ENCODE data around the gene SLC9A3. TPM values are rescaled to one million over a fixed set of nuclear protein-coding genes. Genes with fewer than 3 reads are reported as not detected.

Gene SLC9A3
- total RNA-seq, 1 donor = 1.8 TPM

DNA sequence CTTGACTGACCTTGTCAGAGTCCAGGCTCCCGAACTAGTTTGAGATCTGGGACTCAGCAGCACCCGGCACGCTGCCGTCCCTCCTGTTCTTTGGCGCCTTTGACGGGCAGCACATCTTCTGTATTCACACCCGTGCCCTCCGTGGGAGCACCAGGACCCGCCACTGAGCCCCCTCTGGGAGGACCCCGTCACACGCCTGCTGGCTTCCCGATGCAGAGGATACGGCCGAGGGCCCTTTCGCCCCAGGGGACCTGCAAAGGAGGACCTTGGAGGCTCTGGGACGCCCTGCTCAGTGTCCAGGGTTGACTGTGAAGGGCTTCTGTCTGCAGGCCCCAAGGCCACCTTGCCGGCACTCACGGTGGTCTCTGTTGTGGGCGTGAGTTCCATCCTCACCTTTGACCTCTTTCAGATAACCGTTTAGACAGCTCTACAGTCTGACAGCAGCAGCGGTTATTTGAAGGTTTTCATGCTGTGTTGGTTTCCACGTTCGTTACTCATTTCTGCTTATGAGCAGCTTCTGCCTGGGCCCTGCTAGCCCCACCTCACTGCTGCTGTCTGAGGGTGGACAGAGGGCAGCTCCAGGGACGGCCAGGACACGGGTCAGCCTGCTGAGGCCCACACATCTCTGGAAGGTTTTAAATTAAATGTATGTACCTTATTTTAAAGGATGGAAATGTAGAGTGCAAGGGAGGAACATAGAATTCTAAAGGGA is 93.9 kb downstream of the SLC9A3 start:
- H3K4me3 ChIP-seq (ENCODE audit: low read depth, low read length) = no peak overlapping the region
- DNase-seq (ENCODE audit: low read depth) = no peak
- TF ChIP-seq, protein P1, sequence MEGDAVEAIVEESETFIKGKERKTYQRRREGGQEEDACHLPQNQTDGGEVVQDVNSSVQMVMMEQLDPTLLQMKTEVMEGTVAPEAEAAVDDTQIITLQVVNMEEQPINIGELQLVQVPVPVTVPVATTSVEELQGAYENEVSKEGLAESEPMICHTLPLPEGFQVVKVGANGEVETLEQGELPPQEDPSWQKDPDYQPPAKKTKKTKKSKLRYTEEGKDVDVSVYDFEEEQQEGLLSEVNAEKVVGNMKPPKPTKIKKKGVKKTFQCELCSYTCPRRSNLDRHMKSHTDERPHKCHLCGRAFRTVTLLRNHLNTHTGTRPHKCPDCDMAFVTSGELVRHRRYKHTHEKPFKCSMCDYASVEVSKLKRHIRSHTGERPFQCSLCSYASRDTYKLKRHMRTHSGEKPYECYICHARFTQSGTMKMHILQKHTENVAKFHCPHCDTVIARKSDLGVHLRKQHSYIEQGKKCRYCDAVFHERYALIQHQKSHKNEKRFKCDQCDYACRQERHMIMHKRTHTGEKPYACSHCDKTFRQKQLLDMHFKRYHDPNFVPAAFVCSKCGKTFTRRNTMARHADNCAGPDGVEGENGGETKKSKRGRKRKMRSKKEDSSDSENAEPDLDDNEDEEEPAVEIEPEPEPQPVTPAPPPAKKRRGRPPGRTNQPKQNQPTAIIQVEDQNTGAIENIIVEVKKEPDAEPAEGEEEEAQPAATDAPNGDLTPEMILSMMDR (IDR thresholded peaks at IDR 0.05; ENCODE audit: insufficient read depth, low read length) = no peak

- peak; percentile 80 for DNase-seq (ENCODE audit: low read depth)
- no peak overlapping the region for H3K4me3 ChIP-seq (ENCODE audit: low read depth, low read length)
- TF ChIP-seq, protein P1 (IDR thresholded peaks at IDR 0.05; ENCODE audit: insufficient read depth, low read length) = no peak
Measured at GRCh38 chr5:429453-430188, 94.6 kb downstream of the SLC9A3 start.

- no peak overlapping the region for H3K4me3 ChIP-seq (ENCODE audit: low read depth, low read length)
- no peak for DNase-seq (ENCODE audit: low read depth)
- TF ChIP-seq, protein P1 (IDR thresholded peaks at IDR 0.05; ENCODE audit: insufficient read depth, low read length) = no peak
Measured at GRCh38 chr5:428754-429452, 95.3 kb downstream of the SLC9A3 start.

GRCh38 chr5:428219-428618 is 96.0 kb downstream of the SLC9A3 start:
- TF ChIP-seq, protein P1 (IDR thresholded peaks at IDR 0.05; ENCODE audit: insufficient read depth, low read length) = no peak
- no peak overlapping the region for H3K4me3 ChIP-seq (ENCODE audit: low read depth, low read length)
- DNase-seq (ENCODE audit: low read depth) = no peak

- no peak for DNase-seq (ENCODE audit: low read depth)
- TF ChIP-seq, protein P1 (IDR thresholded peaks at IDR 0.05; ENCODE audit: insufficient read depth, low read length) = no peak
- no peak overlapping the region for H3K4me3 ChIP-seq (ENCODE audit: low read depth, low read length)
Measured at GRCh38 chr5:427415-428087, 96.7 kb downstream of the SLC9A3 start.

DNA sequence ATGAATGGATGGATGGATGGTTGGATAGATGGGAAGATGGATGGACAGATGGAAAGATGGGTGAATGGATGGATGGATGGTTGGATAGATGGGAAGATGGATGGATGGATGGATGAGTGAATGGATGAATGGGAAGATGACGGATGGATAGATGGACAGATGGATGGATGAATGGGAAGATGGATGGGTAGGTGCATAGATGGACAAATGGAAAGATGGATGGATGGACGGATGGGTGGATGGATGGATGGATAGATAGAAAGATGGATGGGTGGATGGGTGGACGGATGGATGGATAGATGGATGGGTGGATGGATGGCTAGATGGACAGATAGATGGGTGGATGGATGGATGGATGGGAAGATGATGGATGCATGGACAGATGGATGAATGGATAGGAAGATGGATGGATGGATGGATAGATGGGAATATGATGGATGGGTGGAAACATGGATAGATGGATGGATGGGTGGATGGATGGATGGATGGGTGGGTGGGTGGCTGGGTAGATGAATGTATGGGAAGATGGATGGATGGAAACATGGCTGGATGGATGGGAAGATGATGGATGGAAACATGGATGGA is 97.8 kb downstream of the SLC9A3 start:
- H3K4me3 ChIP-seq (ENCODE audit: low read depth, low read length) = no peak overlapping the region
- TF ChIP-seq, protein P1 (IDR thresholded peaks at IDR 0.05; ENCODE audit: insufficient read depth, low read length) = no peak
- no peak for DNase-seq (ENCODE audit: low read depth)
